Measurements from ENCODE around the gene SLC25A5.
"Not testable (repeated sequence)": the region's sequence is repeated elsewhere in the genome, so short reads cannot be mapped to it uniquely, and the experiment has no call there.

Gene SLC25A5

DNA sequence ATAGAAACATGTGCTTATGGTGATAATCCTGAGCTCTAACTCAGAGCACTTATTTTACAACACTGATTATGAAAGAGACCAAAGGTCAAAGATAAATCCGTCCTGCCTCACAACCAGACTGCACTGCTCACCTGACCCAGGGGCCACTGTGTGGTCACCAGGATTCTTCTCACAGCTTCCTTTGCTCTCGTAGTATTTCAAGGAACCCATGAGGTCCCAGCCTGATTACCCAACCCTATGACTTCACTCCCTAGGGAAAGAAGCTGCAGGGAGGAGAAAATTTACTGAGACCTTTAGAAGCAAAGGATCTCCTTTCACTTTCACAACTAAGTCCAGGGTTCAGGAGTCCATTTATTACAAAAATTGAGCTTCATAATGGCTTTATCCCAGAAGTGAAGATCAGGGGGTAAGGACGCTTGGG lies 9.6 kb downstream of the SLC25A5 start:
- DNase-seq (ENCODE audit: low read depth): no peak

GRCh38 chrX:119478504-119478903 lies 10.3 kb downstream of the SLC25A5 start:
- DNase-seq (ENCODE audit: low read depth): no peak

- no peak for DNase-seq (ENCODE audit: low read depth)
Observed at GRCh38 chrX:119479845-119480244, 11.6 kb downstream of the SLC25A5 start.

DNA sequence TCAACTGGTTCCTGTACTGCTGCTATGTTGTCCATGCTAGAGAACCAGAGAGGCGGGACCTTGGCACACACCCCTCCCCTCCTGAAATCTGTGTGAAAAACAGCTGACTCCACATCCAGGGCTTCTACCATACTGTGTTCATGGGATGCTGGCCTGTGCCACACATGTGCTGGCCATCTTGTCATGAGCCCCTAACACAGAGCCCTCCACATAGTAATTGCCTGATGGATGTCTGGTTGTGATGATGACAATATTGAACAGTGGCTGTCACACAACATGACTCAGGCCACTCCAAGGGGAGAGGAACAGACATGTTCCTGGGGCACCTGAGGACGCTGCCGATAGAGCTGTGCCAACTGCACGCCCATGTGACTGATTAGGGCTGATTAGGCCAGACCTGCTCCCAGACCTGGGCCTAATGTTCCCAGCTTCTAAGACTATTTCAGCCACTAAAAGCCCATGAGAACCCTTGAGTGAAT lies 13.1 kb downstream of the SLC25A5 start:
- no peak for DNase-seq (ENCODE audit: low read depth)

GRCh38 chrX:119482041-119482440 lies 13.8 kb downstream of the SLC25A5 start:
- DNase-seq (ENCODE audit: low read depth): no peak

GRCh38 chrX:119482481-119483480 lies 14.5 kb downstream of the SLC25A5 start:
- DNase-seq (ENCODE audit: low read depth): peak; percentile 21

GRCh38 chrX:119486745-119487144 lies 18.5 kb downstream of the SLC25A5 start:
- no peak for DNase-seq (ENCODE audit: low read depth)

DNA sequence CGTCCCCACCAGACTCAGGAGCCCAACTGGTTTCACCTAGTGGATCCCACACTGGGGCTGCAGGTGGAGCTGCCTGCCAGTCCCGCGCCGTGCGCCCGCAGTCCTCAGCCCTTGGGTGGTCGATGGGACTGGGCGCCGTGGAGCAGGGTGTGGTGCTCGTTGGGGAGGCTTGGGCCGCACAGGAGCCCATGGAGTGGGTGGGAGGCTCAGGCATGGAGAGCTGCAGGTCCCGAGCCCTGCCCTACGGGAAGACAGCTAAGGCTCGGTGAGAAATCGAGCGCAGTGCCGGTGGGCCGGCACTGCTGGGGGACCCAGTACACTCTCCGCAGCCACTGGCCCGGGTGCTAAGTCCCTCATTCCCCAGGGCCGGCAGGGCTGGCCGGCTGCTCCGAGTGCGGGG lies 19.5 kb downstream of the SLC25A5 start:
- not testable (repeated sequence) for DNase-seq (ENCODE audit: low read depth)

DNA sequence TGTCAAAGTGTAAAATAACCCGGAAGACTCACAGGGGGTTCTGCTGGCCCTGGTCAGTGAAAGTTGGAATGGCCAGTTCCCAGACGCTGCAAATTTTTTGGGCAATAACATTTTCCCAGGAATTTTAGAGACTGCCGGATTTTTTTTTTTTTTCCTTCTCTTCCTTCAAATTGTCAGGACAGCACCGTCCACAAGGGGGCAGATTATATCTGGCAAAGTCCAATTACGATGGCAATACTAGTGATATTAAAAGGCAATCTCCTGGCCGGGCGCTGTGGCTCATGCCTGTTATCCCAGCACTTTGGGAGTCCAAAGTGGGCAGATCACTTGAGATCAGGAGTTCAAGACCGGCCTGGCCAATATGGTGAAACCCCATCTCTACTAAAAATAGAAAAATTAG lies 20.5 kb downstream of the SLC25A5 start:
- DNase-seq (ENCODE audit: low read depth): no peak

DNA sequence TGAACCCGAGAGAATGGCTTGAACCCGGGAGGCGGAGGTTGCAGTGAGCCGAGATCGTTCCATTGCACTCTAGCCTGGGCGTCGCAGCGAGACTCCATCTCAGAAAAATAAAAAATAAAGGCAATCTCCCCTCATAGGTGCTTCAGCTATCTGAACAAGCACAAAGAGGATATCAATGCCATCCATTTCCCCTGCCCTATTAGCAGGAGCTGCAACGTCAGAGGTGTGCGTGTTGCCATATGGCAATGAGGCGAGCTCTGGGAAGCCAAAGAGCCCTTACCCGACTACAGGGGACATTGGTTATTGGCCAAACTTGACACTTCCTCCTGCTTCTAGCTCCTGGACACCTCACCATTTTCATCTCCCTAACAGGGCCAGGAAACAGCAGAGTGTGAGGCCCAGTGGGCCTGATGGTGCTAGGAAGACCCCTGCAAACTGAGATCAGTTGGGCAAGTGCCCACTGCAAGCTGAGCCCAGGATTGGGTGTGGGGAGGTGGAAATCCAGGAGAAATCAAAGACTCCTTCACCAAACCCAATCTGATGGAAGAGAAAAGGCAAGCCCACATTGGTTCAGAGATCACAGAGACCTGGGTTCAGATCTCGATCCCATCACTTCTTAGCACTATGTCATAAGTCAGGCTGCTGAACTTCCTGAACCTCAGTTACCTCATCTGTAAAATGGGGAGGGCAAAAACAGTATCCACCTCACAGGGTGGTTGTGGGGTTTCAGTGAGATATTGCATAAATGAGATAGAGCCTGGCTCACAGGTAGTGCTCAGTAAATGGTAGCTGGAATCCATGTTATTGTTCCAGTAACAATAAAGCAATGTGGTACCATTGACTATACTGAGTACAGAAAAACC lies 21.2 kb downstream of the SLC25A5 start:
- no peak for DNase-seq (ENCODE audit: low read depth)

- no peak for DNase-seq (ENCODE audit: low read depth)
Observed at GRCh38 chrX:119492463-119492862, 24.2 kb downstream of the SLC25A5 start.

DNA sequence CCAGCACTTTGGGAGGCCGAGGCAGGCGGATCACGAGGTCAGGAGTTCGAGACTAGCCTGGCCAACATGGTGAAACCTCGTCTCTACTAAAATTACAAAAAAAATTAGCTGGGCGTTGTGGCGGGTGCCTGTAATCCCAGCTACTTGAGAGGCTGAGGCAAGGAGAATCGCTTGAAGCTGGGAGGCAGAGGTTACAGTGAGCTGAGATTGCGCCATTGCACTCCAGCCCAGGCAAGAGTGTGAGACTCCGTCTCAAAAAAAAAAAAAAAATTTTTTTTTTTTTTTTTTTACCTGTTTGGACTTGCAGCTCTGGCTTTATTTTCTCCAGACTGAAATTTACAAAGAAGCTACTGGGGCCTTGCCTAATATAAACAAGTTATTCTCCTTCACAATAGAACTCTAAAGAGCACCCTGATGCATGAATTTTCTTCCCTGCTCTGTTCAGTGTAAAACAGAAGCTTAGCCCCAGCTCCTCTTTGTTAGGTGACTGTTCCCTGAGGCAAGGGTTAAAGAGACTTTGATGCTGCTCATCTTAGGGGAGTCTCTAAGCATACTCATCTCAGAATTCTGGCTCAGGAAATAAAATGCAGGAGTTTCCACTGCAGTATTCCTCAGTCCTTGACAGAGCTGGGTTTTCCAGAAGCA lies 25.7 kb downstream of the SLC25A5 start:
- DNase-seq (ENCODE audit: low read depth): not testable (repeated sequence)

DNA sequence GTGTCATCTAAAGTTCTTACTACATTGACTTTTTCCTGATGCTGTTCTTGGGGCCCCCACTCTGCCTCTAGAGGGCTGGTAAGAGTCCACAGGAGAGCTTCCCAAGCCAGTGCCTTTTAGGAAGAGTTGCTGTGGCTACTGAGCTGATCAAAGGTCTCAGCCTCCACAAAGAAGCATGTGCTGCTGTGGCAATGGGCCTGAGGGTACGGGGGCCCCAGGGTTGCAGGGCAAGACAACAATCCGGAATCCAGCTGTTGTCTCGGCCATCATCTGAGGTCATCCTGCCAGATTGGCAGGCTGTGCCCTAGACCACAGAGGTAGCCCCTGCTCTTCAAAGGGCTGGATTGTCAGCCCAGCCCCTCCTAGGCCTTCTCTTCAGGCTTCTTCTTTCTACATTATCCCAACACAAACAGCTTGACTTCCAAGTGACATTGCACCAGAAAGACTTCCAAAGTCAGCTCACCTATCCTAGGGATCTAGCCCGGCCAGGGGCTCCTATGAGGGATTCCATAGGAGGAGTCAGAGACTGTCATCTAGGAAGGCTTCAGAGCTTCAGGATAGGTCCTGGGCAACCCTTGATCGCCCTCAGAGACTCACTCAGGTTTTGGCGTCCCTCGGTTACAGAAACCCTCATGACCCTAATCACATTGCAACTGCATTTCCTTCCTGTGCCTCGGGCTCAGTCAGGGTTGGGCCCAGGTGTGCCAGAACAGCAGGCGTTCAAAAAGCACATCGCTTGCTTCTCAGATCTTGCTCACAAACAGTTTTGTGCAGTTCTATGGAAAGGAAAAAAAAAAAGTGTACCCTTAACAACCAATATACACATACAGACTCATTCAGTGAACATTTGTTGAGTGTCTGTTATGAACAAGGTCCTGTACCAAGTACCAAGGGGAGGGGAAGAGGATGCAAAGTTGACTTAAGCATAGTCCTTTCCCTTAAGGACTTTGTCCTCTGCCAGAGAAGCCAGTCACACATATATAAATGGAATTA lies 27.8 kb downstream of the SLC25A5 start:
- no peak for DNase-seq (ENCODE audit: low read depth)

DNA sequence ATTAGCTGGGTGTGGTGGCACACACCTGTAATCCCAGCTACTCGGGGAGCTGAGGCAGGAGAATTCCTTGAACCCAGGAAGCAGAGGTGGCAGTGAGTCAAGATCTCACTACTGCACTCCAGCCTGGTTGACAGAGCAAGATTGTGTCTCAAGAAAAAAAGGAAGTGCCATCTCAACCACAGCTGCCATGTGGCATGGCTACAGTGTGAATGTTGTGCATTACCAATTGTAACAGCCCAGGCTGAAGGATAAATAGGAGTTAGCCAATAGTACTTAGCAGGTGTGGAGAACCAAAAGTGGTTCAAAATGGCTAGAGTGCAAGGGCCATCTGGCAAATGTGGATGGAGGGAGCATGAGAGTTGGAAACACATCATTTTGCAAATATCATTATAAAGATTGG lies 28.9 kb downstream of the SLC25A5 start:
- no peak for DNase-seq (ENCODE audit: low read depth)

DNA sequence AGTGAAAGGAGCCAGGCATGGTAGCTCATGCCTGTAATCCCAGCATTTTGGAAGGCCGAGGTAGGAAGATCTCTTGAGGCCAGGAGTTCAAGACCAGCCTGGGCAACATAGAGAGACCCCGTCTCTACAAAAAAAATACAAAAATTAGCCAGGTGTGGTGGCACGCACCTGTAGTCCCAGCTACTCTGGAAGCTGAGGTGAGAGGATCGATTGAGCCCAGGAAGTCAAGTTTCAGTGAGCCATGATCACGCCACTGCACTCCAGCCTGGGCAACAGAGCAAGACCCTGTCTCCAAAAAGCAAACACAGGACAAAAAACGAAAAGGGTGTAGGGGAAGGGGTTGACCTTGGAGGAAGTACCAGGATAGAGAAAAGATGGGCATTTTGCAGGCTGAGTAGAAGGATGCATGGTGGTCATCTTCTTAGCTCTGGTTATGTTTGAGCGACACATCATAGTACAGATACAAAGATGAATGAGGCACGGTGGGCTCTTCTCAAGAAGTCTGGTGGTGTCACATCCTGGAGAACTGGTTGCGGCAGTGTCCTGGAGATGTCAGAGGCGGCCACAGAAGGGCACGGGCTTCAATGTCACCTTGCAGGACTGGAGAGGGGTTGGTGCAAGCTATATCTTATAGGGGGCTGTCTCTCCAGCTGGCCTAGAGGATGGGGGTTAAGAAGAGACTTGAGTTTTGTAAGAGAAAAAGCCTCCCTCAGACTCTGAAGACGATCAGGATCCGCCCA lies 32.0 kb downstream of the SLC25A5 start:
- DNase-seq (ENCODE audit: low read depth): no peak

DNA sequence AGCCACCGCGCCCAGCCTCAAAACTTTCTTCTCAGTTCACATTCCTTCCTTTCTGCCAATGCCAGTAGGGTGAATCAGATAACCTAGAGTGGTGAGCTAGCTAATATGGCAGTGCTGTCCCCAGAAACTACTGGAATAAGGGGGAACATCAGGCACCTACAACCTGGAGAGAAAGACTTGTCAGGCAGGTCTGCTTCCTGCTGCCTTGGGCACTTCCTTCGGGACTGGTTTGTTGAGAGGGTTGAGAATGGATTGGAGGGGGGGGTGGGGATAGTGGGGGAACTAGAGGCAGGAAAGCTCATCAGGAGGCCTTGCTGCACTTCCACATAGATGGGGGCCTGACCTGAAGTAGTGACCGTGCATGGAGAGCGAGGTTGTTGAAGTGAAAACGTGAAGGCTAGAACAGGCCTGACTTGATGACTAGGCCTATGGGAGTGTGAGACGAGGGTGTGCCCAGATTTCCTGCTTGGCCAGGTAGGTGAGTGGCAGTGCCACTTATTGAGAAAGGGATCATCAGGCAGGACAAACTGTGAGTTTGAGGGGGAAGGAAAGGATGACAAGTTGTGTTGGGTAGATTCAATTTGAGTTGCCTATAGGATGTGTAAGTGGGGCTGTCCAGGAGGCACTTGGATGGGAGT lies 33.4 kb downstream of the SLC25A5 start:
- no peak for DNase-seq (ENCODE audit: low read depth)

GRCh38 chrX:119502727-119503483 lies 34.7 kb downstream of the SLC25A5 start:
- DNase-seq (ENCODE audit: low read depth): no peak

GRCh38 chrX:119503484-119503861 lies 35.2 kb downstream of the SLC25A5 start:
- no peak for DNase-seq (ENCODE audit: low read depth)

- DNase-seq (ENCODE audit: low read depth): not testable (repeated sequence)
Observed at GRCh38 chrX:119505145-119505544, 36.9 kb downstream of the SLC25A5 start.

Data from stimulated activated CD8-positive, alpha-beta memory T cell treated with anti-CD3 and anti-CD28 coated beads, Interleukin-7, amount 100 ng/mL, for 24 hours (primary cell).